H1 (cell line): ENCODE results near the gene MANBA. TPM values are rescaled to one million over a fixed set of nuclear protein-coding genes. Genes with fewer than 3 reads are reported as not detected.

ENCODE experiments used
- CTCF ChIA-PET: fragments of 300-600 bp; sonication (Branson Sonifier 250); formaldehyde crosslinking; loops from one replicate; lab custom pipeline; 2021; ENCODE audit not compliant: partially characterized antibody; lab: Charles Lee
- POLR2A ChIA-PET: fragments of 300-600 bp; sonication (Branson Sonifier 250); formaldehyde crosslinking; loops from one replicate; lab custom pipeline; 2021; ENCODE audit warnings: inconsistent platforms; ENCODE audit not compliant: partially characterized antibody; lab: Charles Lee
- DNase-seq, 2 experiments: peaks; one replicate each; pipeline versions ENCODE4 v3.0.0 to v3.0.0-alpha.2; 2010 to 2022; ENCODE audit warnings: low spot score in 2 of 2, low read depth in 1 of 2, mixed read lengths in 1 of 2
- FAIRE-seq: peaks from 2 replicates; lab custom pipeline; 2011; peaks lifted over from hg19 to GRCh38; lab: Jason Lieb, UNC
- H2AFZ ChIP-seq: 2 replicates; pipeline ENCODE4 v1.8.1; 2012; ENCODE audit warnings: low read length, inconsistent platforms
- H2AK5ac ChIP-seq: 2 replicates; pipeline ENCODE4 v1.6.1; 2013; ENCODE audit warnings: low read depth, low read length
- H2BK120ac ChIP-seq: replicated peaks from 2 replicates; pipeline ENCODE3; 2013; ENCODE audit warnings: low read depth, low read length, inconsistent platforms
- H2BK12ac ChIP-seq: 2 replicates; pipeline ENCODE4 v1.6.1; 2013; ENCODE audit warnings: low read depth, low read length
- H2BK15ac ChIP-seq: 2 replicates; pipeline ENCODE4 v1.6.1; 2013; ENCODE audit warnings: low read length
- H2BK20ac ChIP-seq: 2 replicates; pipeline ENCODE4 v1.6.1; 2013; ENCODE audit warnings: low read length
- H2BK5ac ChIP-seq: 2 replicates; pipeline ENCODE4 v1.6.1; 2013; ENCODE audit warnings: low read depth, low read length
- H3K14ac ChIP-seq: 2 replicates; pipeline ENCODE4 v1.6.1; 2013; ENCODE audit warnings: inconsistent platforms; ENCODE audit not compliant: insufficient read length
- H3K18ac ChIP-seq: 2 replicates; pipeline ENCODE4 v1.6.1; 2013; ENCODE audit warnings: low read length; ENCODE audit errors: extremely low read depth
- H3K23ac ChIP-seq: 2 replicates; pipeline ENCODE4 v1.6.1; 2013; ENCODE audit warnings: inconsistent platforms; ENCODE audit not compliant: insufficient read length
- H3K23me2 ChIP-seq: 2 replicates; pipeline ENCODE4 v1.6.1; 2013; ENCODE audit warnings: low read depth, low read length
- H3K27ac ChIP-seq: 2 replicates; pipeline ENCODE4 v1.6.1; 2011; ENCODE audit warnings: low read depth, low read length, inconsistent platforms
- H3K27me3 ChIP-seq, 4 experiments: replicated peaks in 1 of 4; 1 replicate in 1 of 4; 2 replicates in 3 of 4; pipeline versions ENCODE4 v1.6.1 to v1.8.1; 2011 to 2013; ENCODE audit warnings: low read length in 3 of 4, mild to moderate bottlenecking in 3 of 4, inconsistent platforms in 2 of 4, mixed read lengths in 2 of 4, moderate library complexity in 1 of 4; ENCODE audit not compliant: control insufficient read depth in 3 of 4, insufficient read depth in 3 of 4; ENCODE audit errors: extremely low read depth in 1 of 4
- H3K36me3 ChIP-seq, 4 experiments: 2 replicates each; pipeline versions ENCODE4 v1.6.1 to v1.8.1; 2011 to 2013; ENCODE audit warnings: mild to moderate bottlenecking in 4 of 4, low read length in 3 of 4, moderate library complexity in 2 of 4, control low read depth in 1 of 4, inconsistent platforms in 1 of 4; ENCODE audit not compliant: insufficient read depth in 4 of 4, control insufficient read depth in 2 of 4
- H3K4ac ChIP-seq: replicated peaks from 2 replicates; pipeline ENCODE3; 2013; ENCODE audit warnings: low read length, low read depth, mixed read lengths, inconsistent platforms; ENCODE audit not compliant: insufficient read length
- H3K4me1 ChIP-seq, 4 experiments: replicated peaks in 1 of 4; 1 replicate in 1 of 4; 2 replicates in 3 of 4; pipeline versions ENCODE4 v1.6.1 to v1.8.1; 2011 to 2013; ENCODE audit warnings: low read length in 3 of 4, inconsistent platforms in 2 of 4, mixed read lengths in 1 of 4; ENCODE audit not compliant: insufficient read depth in 4 of 4, control insufficient read depth in 3 of 4
- H3K4me2 ChIP-seq, 2 experiments: 2 replicates each; pipeline versions ENCODE4 v1.6.1 to v1.8.1; 2011 to 2013; ENCODE audit warnings: low read depth in 2 of 2, low read length in 2 of 2, control low read depth in 1 of 2, inconsistent platforms in 1 of 2, mild to moderate bottlenecking in 1 of 2; ENCODE audit not compliant: insufficient read depth in 1 of 2
- H3K4me3 ChIP-seq, 4 experiments: fragments of 200-600, 300-600 bp in 1 of 4; sonication (generic), shearing (Covaris generic), sonication (Bioruptor Twin) in 1 of 4; 2 replicates each; pipeline versions ENCODE4 v1.5.1 to v1.8.1; 2011 to 2016; ENCODE audit warnings: low read length in 4 of 4, low read depth in 3 of 4, control low read depth in 2 of 4, inconsistent platforms in 2 of 4, mild to moderate bottlenecking in 2 of 4, mixed read lengths in 1 of 4, moderate library complexity in 1 of 4; ENCODE audit not compliant: insufficient read depth in 2 of 4; ENCODE audit errors: extremely low read depth in 1 of 4
- H3K56ac ChIP-seq: replicated peaks from 2 replicates; pipeline ENCODE3; 2013; ENCODE audit warnings: low read depth, mild to moderate bottlenecking, mixed read lengths, low read length, inconsistent platforms; ENCODE audit not compliant: insufficient read length
- H3K79me1 ChIP-seq: 2 replicates; pipeline ENCODE4 v1.6.1; 2013; ENCODE audit warnings: low read depth, low read length, control low read depth
- H3K79me2 ChIP-seq, 2 experiments: 2 replicates each; pipeline versions ENCODE4 v1.6.1 to v1.8.1; 2012 to 2013; ENCODE audit warnings: low read length in 2 of 2, mild to moderate bottlenecking in 2 of 2, inconsistent platforms in 1 of 2; ENCODE audit not compliant: insufficient read depth in 2 of 2, control insufficient read depth in 1 of 2
- H3K9ac ChIP-seq, 4 experiments: replicated peaks in 1 of 4; 1 replicate in 1 of 4; 2 replicates in 3 of 4; pipeline versions ENCODE4 v1.6.1 to v1.8.1; 2011 to 2013; ENCODE audit warnings: low read depth in 3 of 4, low read length in 3 of 4, control low read depth in 2 of 4, mild to moderate bottlenecking in 2 of 4, moderate library complexity in 2 of 4, inconsistent platforms in 1 of 4; ENCODE audit errors: extremely low read depth in 1 of 4
- H3K9me3 ChIP-seq, 2 experiments: 2 replicates each; pipeline versions ENCODE4 v1.6.1 to v1.8.1; 2012 to 2013; ENCODE audit warnings: mild to moderate bottlenecking in 2 of 2, moderate library complexity in 2 of 2, control low read depth in 1 of 2, inconsistent platforms in 1 of 2, low read depth in 1 of 2, low read length in 1 of 2, mixed read lengths in 1 of 2; ENCODE audit not compliant: insufficient read depth in 2 of 2
- H4K20me1 ChIP-seq, 2 experiments: replicated peaks in 1 of 2; 2 replicates each; pipeline versions ENCODE3 to v1.8.1; 2011 to 2013; ENCODE audit warnings: inconsistent platforms in 2 of 2, low read length in 2 of 2, mild to moderate bottlenecking in 1 of 2; ENCODE audit not compliant: insufficient read depth in 2 of 2, control insufficient read depth in 1 of 2
- H4K5ac ChIP-seq: 2 replicates; pipeline ENCODE4 v1.6.1; 2013; ENCODE audit warnings: low read length, low read depth, mixed read lengths, inconsistent platforms; ENCODE audit not compliant: insufficient read length
- H4K8ac ChIP-seq: 2 replicates; pipeline ENCODE4 v1.8.0; 2013; ENCODE audit warnings: mild to moderate bottlenecking, moderate library complexity, low read length, inconsistent platforms; ENCODE audit not compliant: insufficient read depth; ENCODE audit errors: extremely low read depth
- H4K91ac ChIP-seq: replicated peaks from 2 replicates; pipeline ENCODE3; 2013; ENCODE audit warnings: low read length, mixed read lengths, inconsistent platforms; ENCODE audit not compliant: insufficient read length
- CREB1 ChIP-seq: IDR thresholded peaks from 2 replicates; pipeline ENCODE4 v1.6.1; 2012; ENCODE audit warnings: inconsistent platforms
- E2F6 ChIP-seq: IDR thresholded peaks from 2 replicates; pipeline ENCODE4 v1.6.1; 2012; ENCODE audit warnings: inconsistent platforms
- GABPA ChIP-seq: IDR thresholded peaks from 2 replicates; pipeline ENCODE4 v1.6.1; 2011; ENCODE audit warnings: mild to moderate bottlenecking, low read length, moderate library complexity, borderline replicate concordance; ENCODE audit not compliant: insufficient read depth
- HDAC6 ChIP-seq: IDR thresholded peaks from one replicate; pipeline ENCODE4 v1.7.1; 2012; ENCODE audit warnings: low read depth, mild to moderate bottlenecking, inconsistent platforms, low read length, moderate library complexity
- JUN ChIP-seq: IDR thresholded peaks from 2 replicates; pipeline ENCODE4 v1.6.1; 2011; ENCODE audit warnings: low read depth, mild to moderate bottlenecking, improper control_type of control experiment, low read length
- MAFK ChIP-seq: IDR thresholded peaks from 2 replicates; pipeline ENCODE4 v1.6.1; 2012; ENCODE audit warnings: low read depth, mild to moderate bottlenecking, improper control_type of control experiment, low read length
- NANOG ChIP-seq: IDR thresholded peaks from 2 replicates; pipeline ENCODE4 v1.6.1; 2011; ENCODE audit warnings: low read length, low read depth, mild to moderate bottlenecking, inconsistent platforms; ENCODE audit not compliant: insufficient read depth, poor library complexity, severe bottlenecking
- NRF1 ChIP-seq: IDR thresholded peaks from 2 replicates; pipeline ENCODE4 v1.6.1; 2011; ENCODE audit warnings: mild to moderate bottlenecking, low read depth, low read length, improper control_type of control experiment
- POLR2A ChIP-seq, 2 experiments: IDR thresholded peaks; 1 replicate in 1 of 2; 2 replicates in 1 of 2; pipeline ENCODE4 v1.6.1; 2011; ENCODE audit warnings: low read depth in 2 of 2, low read length in 2 of 2, mild to moderate bottlenecking in 2 of 2; ENCODE audit errors: control extremely low read depth in 1 of 2
- TAF1 ChIP-seq: IDR thresholded peaks from 2 replicates; pipeline ENCODE4 v1.6.1; 2011; ENCODE audit warnings: mild to moderate bottlenecking, low read depth, low read length
- TAF7 ChIP-seq: optimal IDR thresholded peaks from 2 replicates; pipeline ENCODE3; 2011; ENCODE audit warnings: low read depth, mild to moderate bottlenecking, inconsistent platforms, low read length, moderate library complexity, borderline replicate concordance
- WGBS, 2 experiments: shearing (Covaris generic) in 1 of 2; methylation state at CpG; one replicate each; pipeline versions ENCODE4 v1.1.6 to v1.1.7; 2013 to 2015; ENCODE audit warnings: low lambda C conversion rate in 2 of 2, mixed read lengths in 2 of 2, inconsistent platforms in 1 of 2, low coverage in 1 of 2, missing lambda C conversion rate in 1 of 2; ENCODE audit not compliant: insufficient replicate concordance in 2 of 2, insufficient coverage in 1 of 2, insufficient read length in 1 of 2; ENCODE audit errors: extremely low coverage in 1 of 2, missing lambda C conversion rate in 1 of 2; 5-methylcytosine and 5-hydroxymethylcytosine counted together
- polyA plus RNA-seq, 7 experiments: library from polyadenylated mRNA; depleted of rRNA in 3 of 7; stranded (reverse) in 5 of 7; unstranded in 2 of 7; fragments of >200 nt in 5 of 7; fragments of 200-250 nt in 2 of 7; gene quantifications; 1 replicate in 5 of 7; 2 replicates in 1 of 7; 4 replicates in 1 of 7; pipeline versions ENCODE4 v1.2.1 to v1.2.3, GENCODE V29; 2011 to 2013; ENCODE audit warnings: missing spikeins in 2 of 7, mixed read lengths in 2 of 7
- total RNA-seq: library from RNA; stranded (reverse); fragmentation: NEBNext Ultra II Directional; extraction: Animal tissue kit (Norgen Biotek cat#: 25700); gene quantifications from 2 replicates; pipeline ENCODE4 v1.2.1, GENCODE V29; 2021
- TF ChIP-seq, protein P1 (sequence below), 3 experiments: IDR thresholded peaks; 1 replicate in 2 of 3; 2 replicates in 1 of 3; pipeline versions ENCODE4 v1.5.1 to v1.6.1; 2011; ENCODE audit warnings: low read length in 3 of 3, mild to moderate bottlenecking in 3 of 3, inconsistent platforms in 2 of 3, low read depth in 1 of 3, moderate library complexity in 1 of 3; ENCODE audit not compliant: insufficient read depth in 1 of 3; ENCODE audit errors: control extremely low read depth in 1 of 3

Gene MANBA
- total and polyA plus RNA-seq, 2 of the 8 experiments (the other 6 are each of a cell fraction or from before 2014, with no cell fraction given) = 22.9 to 27.8 TPM

DNA sequence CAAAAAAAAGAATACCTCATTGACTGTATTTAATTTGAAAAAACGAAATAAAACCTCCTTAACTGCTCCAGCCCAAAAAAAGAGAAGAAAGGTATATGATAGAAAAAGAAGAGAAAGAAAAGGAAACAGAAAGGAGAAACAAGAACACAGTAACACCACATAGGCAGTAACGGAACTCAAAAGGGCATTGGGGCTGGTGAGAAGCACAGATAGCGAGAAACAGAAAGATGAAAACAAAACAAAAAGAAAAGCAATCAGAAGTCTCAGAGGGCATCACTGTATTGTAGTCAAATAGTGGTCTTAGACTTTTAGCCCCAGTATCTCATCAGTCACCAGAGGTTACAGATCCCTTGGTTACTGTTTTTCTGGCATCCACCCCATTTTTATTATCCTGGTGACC is 171.0 kb downstream of the MANBA start:
- Histone ChIP-seq H4K5ac (no peak overlapping the region), H4K91ac (no peak overlapping the region), H2AFZ (no peak overlapping the region), H2BK120ac (no peak overlapping the region), H3K79me1 (no peaks in the 10 kb centered on the region), H2BK12ac (no peak overlapping the region), H3K4ac (no peak overlapping the region), H2BK20ac (no peak overlapping the region), H3K27me3 (no peaks in the 10 kb centered on the region), H3K56ac (no peak overlapping the region), H3K36me3 (no peaks in the 10 kb centered on the region), H3K4me3 (no peak overlapping the region), H3K27ac (no peak overlapping the region), H3K9me3 (no peaks in the 10 kb centered on the region), H2BK15ac (no peak overlapping the region), H3K14ac (no peak overlapping the region), H2AK5ac (no peak overlapping the region), H3K23me2 (no peaks in the 10 kb centered on the region), H3K79me2 (no peaks in the 10 kb centered on the region), H3K23ac (no peak overlapping the region), H3K4me1 (no peaks in the 10 kb centered on the region), H2BK5ac (no peak overlapping the region), H3K9ac (no peak overlapping the region), H4K20me1 (no peaks in the 10 kb centered on the region), H3K4me2 (no peak overlapping the region), H3K18ac (no peak overlapping the region), H4K8ac (no peak overlapping the region)
- 69% methylated on average over 3 of the region's 3 CpGs; no CpG with 5 or more reads in 1 of the 2 experiments for WGBS, 2 experiments
- FAIRE-seq (no peak), DNase-seq (no peak)
- CTCF ChIA-PET = interaction anchor here (2.5 kb wide), 1 partner anchor 11 kb away, joined by 18 read pairs; no protein-coding TSS in a partner anchor
- POLR2A ChIA-PET = no interaction called here
- no peak for TF ChIP-seq HDAC6
- no peak for TF ChIP-seq MAFK
- no peak for TF ChIP-seq POLR2A (IDR thresholded peaks at IDR 0.05; ENCODE audit: control extremely low read depth in 1 of 2, low read depth in 2 of 2, low read length in 2 of 2)
- TF ChIP-seq E2F6 = no peak
- no peak for TF ChIP-seq TAF1
- no peak for TF ChIP-seq CREB1
- TF ChIP-seq TAF7 = no peak
- no peak for TF ChIP-seq JUN
- no peak for TF ChIP-seq NANOG
- no peak for TF ChIP-seq GABPA
- no peak for TF ChIP-seq NRF1
- TF ChIP-seq, protein P1, sequence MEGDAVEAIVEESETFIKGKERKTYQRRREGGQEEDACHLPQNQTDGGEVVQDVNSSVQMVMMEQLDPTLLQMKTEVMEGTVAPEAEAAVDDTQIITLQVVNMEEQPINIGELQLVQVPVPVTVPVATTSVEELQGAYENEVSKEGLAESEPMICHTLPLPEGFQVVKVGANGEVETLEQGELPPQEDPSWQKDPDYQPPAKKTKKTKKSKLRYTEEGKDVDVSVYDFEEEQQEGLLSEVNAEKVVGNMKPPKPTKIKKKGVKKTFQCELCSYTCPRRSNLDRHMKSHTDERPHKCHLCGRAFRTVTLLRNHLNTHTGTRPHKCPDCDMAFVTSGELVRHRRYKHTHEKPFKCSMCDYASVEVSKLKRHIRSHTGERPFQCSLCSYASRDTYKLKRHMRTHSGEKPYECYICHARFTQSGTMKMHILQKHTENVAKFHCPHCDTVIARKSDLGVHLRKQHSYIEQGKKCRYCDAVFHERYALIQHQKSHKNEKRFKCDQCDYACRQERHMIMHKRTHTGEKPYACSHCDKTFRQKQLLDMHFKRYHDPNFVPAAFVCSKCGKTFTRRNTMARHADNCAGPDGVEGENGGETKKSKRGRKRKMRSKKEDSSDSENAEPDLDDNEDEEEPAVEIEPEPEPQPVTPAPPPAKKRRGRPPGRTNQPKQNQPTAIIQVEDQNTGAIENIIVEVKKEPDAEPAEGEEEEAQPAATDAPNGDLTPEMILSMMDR (IDR thresholded peaks at IDR 0.05; ENCODE audit: control extremely low read depth in 1 of 3, insufficient read depth in 1 of 3, low read depth in 1 of 3, low read length in 3 of 3) = no peak
